ENCODE measurements around the gene SPAG4.

SPAG4 gene

DNA sequence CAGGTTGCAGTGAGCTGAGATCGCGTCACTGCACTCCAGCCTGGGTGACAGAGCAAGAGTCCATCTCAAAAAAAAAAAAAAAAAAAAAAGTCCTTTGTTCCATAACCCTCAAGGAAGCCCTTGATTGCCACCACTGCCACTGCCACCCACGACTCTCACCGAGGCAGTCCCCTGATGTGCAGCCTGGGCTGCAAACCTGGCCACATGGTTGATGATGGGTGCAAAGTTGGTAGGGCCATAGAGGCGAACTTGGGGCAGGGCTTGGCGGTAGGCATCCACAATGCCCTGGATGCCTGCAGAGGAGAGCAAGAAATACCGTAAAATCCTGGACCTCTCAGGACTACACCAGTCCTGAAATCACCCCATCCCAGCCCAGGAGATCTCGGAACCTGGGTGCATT, 11.5 kb downstream of the SPAG4 start:
- H3K27me3 ChIP-seq (replicated peaks; ENCODE audit: control insufficient read depth, insufficient read depth, low read length) = no peaks in the 10 kb centered on the region
- TF ChIP-seq, protein P1, sequence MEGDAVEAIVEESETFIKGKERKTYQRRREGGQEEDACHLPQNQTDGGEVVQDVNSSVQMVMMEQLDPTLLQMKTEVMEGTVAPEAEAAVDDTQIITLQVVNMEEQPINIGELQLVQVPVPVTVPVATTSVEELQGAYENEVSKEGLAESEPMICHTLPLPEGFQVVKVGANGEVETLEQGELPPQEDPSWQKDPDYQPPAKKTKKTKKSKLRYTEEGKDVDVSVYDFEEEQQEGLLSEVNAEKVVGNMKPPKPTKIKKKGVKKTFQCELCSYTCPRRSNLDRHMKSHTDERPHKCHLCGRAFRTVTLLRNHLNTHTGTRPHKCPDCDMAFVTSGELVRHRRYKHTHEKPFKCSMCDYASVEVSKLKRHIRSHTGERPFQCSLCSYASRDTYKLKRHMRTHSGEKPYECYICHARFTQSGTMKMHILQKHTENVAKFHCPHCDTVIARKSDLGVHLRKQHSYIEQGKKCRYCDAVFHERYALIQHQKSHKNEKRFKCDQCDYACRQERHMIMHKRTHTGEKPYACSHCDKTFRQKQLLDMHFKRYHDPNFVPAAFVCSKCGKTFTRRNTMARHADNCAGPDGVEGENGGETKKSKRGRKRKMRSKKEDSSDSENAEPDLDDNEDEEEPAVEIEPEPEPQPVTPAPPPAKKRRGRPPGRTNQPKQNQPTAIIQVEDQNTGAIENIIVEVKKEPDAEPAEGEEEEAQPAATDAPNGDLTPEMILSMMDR (IDR thresholded peaks at IDR 0.05; ENCODE audit: insufficient read depth, low read length, poor library complexity, severe bottlenecking) = no peak
- H3K36me3 ChIP-seq (ENCODE audit: control insufficient read depth, insufficient read depth, low read length) = peaks cover 24% of the 10 kb centered on the region
- no peak for DNase-seq (ENCODE audit: extremely low read depth, insufficient read length)
- H3K4me3 ChIP-seq (replicated peaks; ENCODE audit: low read depth, low read length) = no peak overlapping the region

DNA sequence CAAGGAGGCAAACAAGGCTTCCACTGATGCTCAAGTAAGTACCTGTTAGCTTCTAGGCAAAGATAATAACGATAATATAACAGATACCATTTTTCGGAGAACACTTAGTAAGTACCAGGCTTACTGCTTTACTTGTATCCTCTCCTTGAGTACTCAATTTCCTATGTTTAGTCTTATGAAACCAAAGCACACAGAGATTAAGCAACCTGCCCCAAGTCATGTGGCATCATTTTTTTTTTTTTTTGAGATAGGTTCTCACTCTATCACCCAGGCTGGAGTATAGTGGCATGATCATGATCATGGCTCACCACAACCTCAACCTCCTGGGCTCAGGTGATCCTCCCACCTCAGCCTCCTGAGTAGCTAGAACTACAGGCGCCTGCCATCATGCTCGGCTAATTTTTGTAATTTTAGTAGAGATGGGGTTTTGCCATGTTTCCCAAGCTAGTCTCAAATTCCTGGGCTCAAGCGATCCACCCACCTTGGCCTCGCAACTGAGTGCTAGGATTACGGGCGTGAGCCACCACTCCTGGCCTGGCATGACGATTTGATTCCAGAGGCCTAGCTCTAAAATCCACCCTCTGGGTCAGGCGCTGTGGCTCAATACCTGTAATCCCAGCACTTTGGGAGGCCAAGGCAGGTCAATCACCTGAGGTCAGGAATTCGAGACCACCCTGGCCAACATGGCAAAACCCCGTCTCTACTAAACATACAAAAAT, 14.0 kb downstream of the SPAG4 start:
- Histone ChIP-seq H3K36me3 (ENCODE audit: control insufficient read depth, insufficient read depth, low read length) (peaks cover 33% of the 10 kb centered on the region), H3K4me3 (replicated peaks; ENCODE audit: low read depth, low read length) (no peak overlapping the region), H3K27me3 (replicated peaks; ENCODE audit: control insufficient read depth, insufficient read depth, low read length) (no peaks in the 10 kb centered on the region)
- no peak for DNase-seq (ENCODE audit: extremely low read depth, insufficient read length)
- TF ChIP-seq, protein P1 (IDR thresholded peaks at IDR 0.05; ENCODE audit: insufficient read depth, low read length, poor library complexity, severe bottlenecking) = no peak

DNA sequence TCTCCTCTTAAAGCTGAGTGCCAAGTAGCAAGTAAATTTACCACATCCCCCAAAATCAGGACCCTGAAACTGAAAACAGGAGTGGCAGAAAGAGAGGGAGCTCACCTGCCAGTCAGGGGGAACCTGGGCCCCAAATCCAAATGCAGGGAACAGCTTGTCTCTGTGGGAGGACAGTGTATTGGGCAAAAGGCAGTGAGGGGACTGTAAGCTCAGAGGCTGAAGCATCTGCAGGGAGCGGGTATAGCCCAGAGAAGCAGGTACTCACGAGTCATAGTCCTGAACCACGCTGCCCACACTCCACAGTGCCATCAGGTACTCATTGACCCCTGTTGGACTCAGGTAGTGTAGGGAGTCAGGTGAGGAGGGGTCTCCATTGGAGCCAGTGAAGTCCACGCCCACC, 15.0 kb downstream of the SPAG4 start:
- peaks cover 33% of the 10 kb centered on the region for H3K36me3 ChIP-seq (ENCODE audit: control insufficient read depth, insufficient read depth, low read length)
- DNase-seq (ENCODE audit: extremely low read depth, insufficient read length) = no peak
- TF ChIP-seq, protein P1 (IDR thresholded peaks at IDR 0.05; ENCODE audit: insufficient read depth, low read length, poor library complexity, severe bottlenecking) = no peak
- no peaks in the 10 kb centered on the region for H3K27me3 ChIP-seq (replicated peaks; ENCODE audit: control insufficient read depth, insufficient read depth, low read length)
- no peak overlapping the region for H3K4me3 ChIP-seq (replicated peaks; ENCODE audit: low read depth, low read length)

DNA sequence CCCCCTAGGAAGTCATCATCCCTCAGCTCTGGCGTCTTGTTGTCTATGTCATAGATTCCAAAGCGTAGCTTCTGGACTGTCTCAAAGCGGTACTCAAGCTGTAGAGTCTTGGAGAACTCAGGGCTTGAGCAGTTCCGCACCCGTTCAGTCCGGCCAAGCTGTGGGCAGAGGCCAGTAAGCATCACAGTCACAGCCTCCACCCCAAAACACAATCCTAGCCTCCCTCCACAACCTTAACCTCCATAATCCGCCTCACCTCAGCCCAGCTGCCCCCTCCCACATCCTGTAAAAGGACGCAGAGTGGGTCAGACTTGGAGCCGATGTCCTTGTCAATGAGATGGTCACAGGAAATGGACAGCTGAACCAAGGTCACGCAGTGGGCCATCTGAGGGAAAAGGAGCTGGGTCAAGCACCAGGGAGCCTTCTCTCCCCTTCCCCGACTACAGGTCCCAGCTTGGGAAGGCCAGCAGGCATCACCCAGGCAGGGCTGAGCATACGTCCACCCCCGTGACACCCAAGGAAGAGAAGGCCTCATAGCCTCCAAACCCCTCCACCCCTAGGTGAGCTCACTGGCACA, 17.0 kb downstream of the SPAG4 start:
- H3K4me3 ChIP-seq (replicated peaks; ENCODE audit: low read depth, low read length) = no peak overlapping the region
- H3K36me3 ChIP-seq (ENCODE audit: control insufficient read depth, insufficient read depth, low read length) = peaks cover 24% of the 10 kb centered on the region
- no peak for DNase-seq (ENCODE audit: extremely low read depth, insufficient read length)
- no peaks in the 10 kb centered on the region for H3K27me3 ChIP-seq (replicated peaks; ENCODE audit: control insufficient read depth, insufficient read depth, low read length)
- TF ChIP-seq, protein P1 (IDR thresholded peaks at IDR 0.05; ENCODE audit: insufficient read depth, low read length, poor library complexity, severe bottlenecking) = no peak

DNA sequence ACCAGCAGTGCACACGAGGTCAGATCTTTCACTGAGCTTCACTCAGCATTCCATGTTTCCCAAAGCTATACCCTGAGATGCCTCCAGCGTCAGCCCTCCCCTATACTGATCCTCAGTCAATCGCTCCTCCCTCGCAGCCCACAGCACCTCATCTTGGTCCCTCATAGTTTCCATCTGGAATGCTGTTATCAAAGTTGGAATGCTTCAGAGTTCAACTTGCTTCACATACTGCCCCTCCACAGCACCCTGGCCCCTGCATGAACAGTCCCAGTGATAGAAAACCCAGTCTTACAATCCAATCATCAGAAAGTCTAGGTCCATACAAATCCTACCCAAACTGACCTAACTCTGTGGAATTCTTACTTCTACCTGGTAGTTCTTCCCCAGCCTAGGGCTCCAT, 20.0 kb downstream of the SPAG4 start:
- DNase-seq (ENCODE audit: extremely low read depth, insufficient read length) = no peak
- peaks cover 21% of the 10 kb centered on the region for H3K36me3 ChIP-seq (ENCODE audit: control insufficient read depth, insufficient read depth, low read length)
- TF ChIP-seq, protein P1 (IDR thresholded peaks at IDR 0.05; ENCODE audit: insufficient read depth, low read length, poor library complexity, severe bottlenecking) = no peak
- H3K4me3 ChIP-seq (replicated peaks; ENCODE audit: low read depth, low read length) = no peak overlapping the region
- no peaks in the 10 kb centered on the region for H3K27me3 ChIP-seq (replicated peaks; ENCODE audit: control insufficient read depth, insufficient read depth, low read length)
